Fibroblast of lung (primary cell): ENCODE data around the gene ARHGEF6. TPM values are rescaled to one million over a fixed set of nuclear protein-coding genes. Genes with fewer than 3 reads are reported as not detected.

ENCODE experiments used
- DNase-seq, 2 donors: peaks; one replicate each; pipeline versions ENCODE4 v3.0.0 to v3.0.0-alpha.2; 2010; ENCODE audit warnings: low read depth in 2 of 2
- H2AFZ ChIP-seq: 2 replicates; pipeline ENCODE4 v1.5.1; 2012; ENCODE audit warnings: low read length, control low read depth, inconsistent platforms
- H3K27ac ChIP-seq: 2 replicates; pipeline ENCODE4 v1.5.1; 2011; ENCODE audit warnings: low read length, control low read depth; ENCODE audit not compliant: insufficient read depth
- H3K27me3 ChIP-seq: 2 replicates; pipeline ENCODE4 v1.5.1; 2011; ENCODE audit warnings: mild to moderate bottlenecking, low read length; ENCODE audit not compliant: control insufficient read depth, insufficient read depth
- H3K36me3 ChIP-seq: 2 replicates; pipeline ENCODE4 v1.5.1; 2011; ENCODE audit warnings: low read length; ENCODE audit not compliant: control insufficient read depth, insufficient read depth
- H3K4me1 ChIP-seq: 2 replicates; pipeline ENCODE4 v1.5.1; 2011; ENCODE audit warnings: low read length; ENCODE audit not compliant: control insufficient read depth, insufficient read depth; ENCODE audit errors: extremely low read depth
- H3K4me2 ChIP-seq: 2 replicates; pipeline ENCODE4 v1.5.1; 2011; ENCODE audit warnings: low read length, control low read depth; ENCODE audit not compliant: insufficient read depth; ENCODE audit errors: extremely low read depth
- H3K4me3 ChIP-seq, 4 experiments: fragments of 200-600 bp in 1 of 4; sonication (generic) in 1 of 4; replicated peaks in 1 of 4; 2 replicates each; pipeline ENCODE4 v1.5.1; 2011 to 2016; ENCODE audit warnings: low read length in 4 of 4, low read depth in 3 of 4, mild to moderate bottlenecking in 3 of 4, control low read depth in 2 of 4, inconsistent platforms in 1 of 4, mixed read lengths in 1 of 4; ENCODE audit not compliant: insufficient read depth in 1 of 4; ENCODE audit errors: control extremely low read depth in 1 of 4
- H3K79me2 ChIP-seq: 2 replicates; pipeline ENCODE4 v1.5.1; 2012; ENCODE audit warnings: mild to moderate bottlenecking, low read length, inconsistent platforms; ENCODE audit not compliant: control insufficient read depth, insufficient read depth
- H3K9ac ChIP-seq: 2 replicates; pipeline ENCODE4 v1.5.1; 2011; ENCODE audit warnings: mild to moderate bottlenecking, low read length, control low read depth; ENCODE audit not compliant: insufficient read depth
- H3K9me3 ChIP-seq: 2 replicates; pipeline ENCODE4 v1.5.1; 2012; ENCODE audit warnings: low read depth, low read length; ENCODE audit not compliant: control insufficient read depth, insufficient read depth
- H4K20me1 ChIP-seq: 2 replicates; pipeline ENCODE4 v1.5.1; 2011; ENCODE audit warnings: low read length; ENCODE audit not compliant: control insufficient read depth, insufficient read depth; ENCODE audit errors: extremely low read depth
- EZH2 ChIP-seq: IDR thresholded peaks from 2 replicates; pipeline ENCODE4 v1.5.1; 2012; ENCODE audit warnings: low read length, control low read depth, mild to moderate bottlenecking; ENCODE audit errors: missing control alignments
- polyA plus RNA-seq, 2 donors: library from polyadenylated mRNA; depleted of rRNA in 1 of 2; stranded (reverse) in 1 of 2; unstranded in 1 of 2; fragments of >200 nt; gene quantifications; 2 replicates each; pipeline ENCODE4 v1.2.1, GENCODE V29; 2011 to 2012; ENCODE audit warnings: missing spikeins in 1 of 2
- total RNA-seq: library from RNA; depleted of rRNA; stranded (reverse); fragments of >200 nt; gene quantifications from 2 replicates; pipeline ENCODE4 v1.2.1, GENCODE V29; 2014
- TF ChIP-seq, protein P1 (sequence below), 2 donors: IDR thresholded peaks in 1 of 2; conservative IDR thresholded peaks in 1 of 2; 1 replicate in 1 of 2; 2 replicates in 1 of 2; pipeline ENCODE4 v1.5.1; 2011 to 2012; ENCODE audit warnings: low read length in 2 of 2, control low read depth in 1 of 2, inconsistent platforms in 1 of 2, low read depth in 1 of 2, mild to moderate bottlenecking in 1 of 2

Gene ARHGEF6
- total and polyA plus RNA-seq, 2 donors (not counting 1 experiment from before 2014, with no cell fraction given) = 30.1 to 32.5 TPM

DNA sequence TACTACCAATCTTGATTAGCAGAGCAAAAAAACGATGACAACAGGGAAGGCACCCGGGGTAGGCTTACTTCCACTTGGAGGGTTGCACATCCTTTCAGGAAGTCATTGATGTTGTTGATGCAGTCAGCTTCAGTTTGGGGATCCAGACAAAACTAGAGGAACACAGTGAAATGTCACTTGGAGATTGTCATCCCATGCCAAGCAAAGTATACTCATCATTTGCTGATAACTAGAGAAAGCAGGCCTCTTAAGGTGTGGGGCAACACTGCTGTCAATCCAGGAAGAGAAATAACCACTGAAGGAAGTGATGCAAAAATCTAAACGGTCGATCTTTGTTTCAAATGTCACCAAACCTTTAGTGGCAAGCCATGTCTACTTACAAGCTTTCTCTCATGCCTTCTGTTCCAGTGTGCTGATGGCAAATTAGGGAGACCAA, 1.4 kb downstream of the ARHGEF6 start:
- no peak overlapping the region for H3K9ac ChIP-seq
- peak overlapping the region in 2 of 4 experiments; percentile 22 to 52 for H3K4me3 ChIP-seq
- no peaks in the 10 kb centered on the region for H3K36me3 ChIP-seq
- peak overlapping the region; percentile 23 for H3K27ac ChIP-seq
- TF ChIP-seq, protein P1, sequence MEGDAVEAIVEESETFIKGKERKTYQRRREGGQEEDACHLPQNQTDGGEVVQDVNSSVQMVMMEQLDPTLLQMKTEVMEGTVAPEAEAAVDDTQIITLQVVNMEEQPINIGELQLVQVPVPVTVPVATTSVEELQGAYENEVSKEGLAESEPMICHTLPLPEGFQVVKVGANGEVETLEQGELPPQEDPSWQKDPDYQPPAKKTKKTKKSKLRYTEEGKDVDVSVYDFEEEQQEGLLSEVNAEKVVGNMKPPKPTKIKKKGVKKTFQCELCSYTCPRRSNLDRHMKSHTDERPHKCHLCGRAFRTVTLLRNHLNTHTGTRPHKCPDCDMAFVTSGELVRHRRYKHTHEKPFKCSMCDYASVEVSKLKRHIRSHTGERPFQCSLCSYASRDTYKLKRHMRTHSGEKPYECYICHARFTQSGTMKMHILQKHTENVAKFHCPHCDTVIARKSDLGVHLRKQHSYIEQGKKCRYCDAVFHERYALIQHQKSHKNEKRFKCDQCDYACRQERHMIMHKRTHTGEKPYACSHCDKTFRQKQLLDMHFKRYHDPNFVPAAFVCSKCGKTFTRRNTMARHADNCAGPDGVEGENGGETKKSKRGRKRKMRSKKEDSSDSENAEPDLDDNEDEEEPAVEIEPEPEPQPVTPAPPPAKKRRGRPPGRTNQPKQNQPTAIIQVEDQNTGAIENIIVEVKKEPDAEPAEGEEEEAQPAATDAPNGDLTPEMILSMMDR (conservative IDR thresholded peaks at IDR 0.05 in 1 of 2, IDR thresholded peaks at IDR 0.05 in 1 of 2; ENCODE audit: low read depth in 1 of 2, low read length in 2 of 2) = no peak
- no peak for TF ChIP-seq EZH2
- H3K4me2 ChIP-seq = peak overlapping the region; percentile 54
- H3K27me3 ChIP-seq = no peaks in the 10 kb centered on the region
- no peaks in the 10 kb centered on the region for H3K4me1 ChIP-seq
- H4K20me1 ChIP-seq = no peaks in the 10 kb centered on the region
- H3K79me2 ChIP-seq = no peaks in the 10 kb centered on the region
- peak overlapping the region; percentile 45 for H2AFZ ChIP-seq
- no peaks in the 10 kb centered on the region for H3K9me3 ChIP-seq
- DNase-seq = no peak

DNA sequence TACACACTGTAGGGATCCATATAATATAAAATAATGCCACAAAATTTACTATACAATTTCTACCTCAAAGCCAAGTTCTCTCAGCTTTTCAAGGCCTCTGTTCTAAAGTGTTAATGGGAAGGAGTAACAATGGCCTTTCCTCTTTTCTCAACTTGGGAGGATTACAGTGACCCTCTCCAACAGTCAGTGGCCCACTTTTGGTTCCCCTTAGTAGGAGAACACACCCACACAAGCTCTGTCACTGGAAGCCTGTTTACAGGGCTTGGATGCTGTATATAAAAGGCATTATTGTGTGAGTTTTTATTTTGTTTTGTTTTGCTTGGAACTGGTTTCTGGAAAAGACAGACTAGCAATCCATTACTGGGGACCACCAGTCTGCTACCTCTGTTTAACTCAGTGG, 1.8 kb downstream of the ARHGEF6 start:
- no peak for DNase-seq
- no peaks in the 10 kb centered on the region for H3K4me1 ChIP-seq
- H3K27me3 ChIP-seq = no peaks in the 10 kb centered on the region
- H3K9me3 ChIP-seq = no peaks in the 10 kb centered on the region
- H4K20me1 ChIP-seq = no peaks in the 10 kb centered on the region
- no peak for TF ChIP-seq EZH2
- TF ChIP-seq, protein P1 (conservative IDR thresholded peaks at IDR 0.05 in 1 of 2, IDR thresholded peaks at IDR 0.05 in 1 of 2; ENCODE audit: low read depth in 1 of 2, low read length in 2 of 2) = no peak
- H3K4me3 ChIP-seq = no peak overlapping the region
- H3K79me2 ChIP-seq = no peaks in the 10 kb centered on the region
- no peak overlapping the region for H3K9ac ChIP-seq
- peak overlapping the region; percentile 23 for H3K4me2 ChIP-seq
- no peaks in the 10 kb centered on the region for H3K36me3 ChIP-seq
- no peak overlapping the region for H3K27ac ChIP-seq
- H2AFZ ChIP-seq = peak overlapping the region; percentile 45

DNA sequence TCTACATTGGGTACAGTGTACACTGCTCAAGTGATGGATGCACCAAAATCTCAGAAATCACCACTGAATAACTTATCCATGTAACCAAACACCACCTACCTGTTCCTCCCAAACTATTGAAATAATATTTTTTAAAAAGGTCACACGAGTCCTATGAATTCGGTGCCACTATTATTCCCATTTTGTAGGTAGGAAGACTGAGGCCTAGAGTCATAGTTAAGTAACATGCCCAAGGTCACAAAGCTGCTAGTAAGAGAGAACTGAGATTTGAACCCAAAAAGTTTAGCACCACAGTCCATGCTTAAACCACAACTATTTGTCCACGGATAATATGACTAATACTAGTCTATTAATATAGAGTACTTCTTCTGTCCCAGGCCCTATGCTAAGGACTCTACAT, 2.7 kb downstream of the ARHGEF6 start:
- H3K27me3 ChIP-seq = no peaks in the 10 kb centered on the region
- no peaks in the 10 kb centered on the region for H3K9me3 ChIP-seq
- H3K36me3 ChIP-seq = no peaks in the 10 kb centered on the region
- H3K4me2 ChIP-seq = no peak overlapping the region
- no peaks in the 10 kb centered on the region for H3K79me2 ChIP-seq
- no peaks in the 10 kb centered on the region for H3K4me1 ChIP-seq
- DNase-seq = no peak
- H3K4me3 ChIP-seq = no peak overlapping the region
- no peak overlapping the region for H3K27ac ChIP-seq
- H2AFZ ChIP-seq = no peak overlapping the region
- TF ChIP-seq, protein P1 (conservative IDR thresholded peaks at IDR 0.05 in 1 of 2, IDR thresholded peaks at IDR 0.05 in 1 of 2; ENCODE audit: low read depth in 1 of 2, low read length in 2 of 2) = no peak
- TF ChIP-seq EZH2 = no peak
- no peaks in the 10 kb centered on the region for H4K20me1 ChIP-seq
- H3K9ac ChIP-seq = no peak overlapping the region
